ENCODE results near the gene C1orf159. TPM values are rescaled to one million over a fixed set of nuclear protein-coding genes. Genes with fewer than 3 reads are reported as not detected.
A peak's percentile ranks its signal among the peaks of the same experiment; 100 is the strongest.

Gene C1orf159
- polyA plus RNA-seq, 3 donors, result 3.0 to 18.8 (median 3.3) TPM

GRCh38 chr1:1157426-1157913 lies 41.6 kb upstream of the C1orf159 start:
- peak overlapping the region; percentile 74 to 81 for H3K4me3 Mint-ChIP-seq
- H3K4me3 ChIP-seq (replicated peaks in 1 of 3; ENCODE audit: low read depth in 2 of 3, low read length in 3 of 3), result peak overlapping the region; percentile 55 to 89 (median 59)
- H3K27ac ChIP-seq (ENCODE audit: low read depth in 1 of 2, low read length in 2 of 2), result peak overlapping the region; percentile 87 to 97
- 4% methylated on average over 18 of the region's 29 CpGs for WGBS (ENCODE audit: insufficient coverage)
- intact Hi-C loops (cut with micrococcal nuclease), result no loop called here
- no peaks in the 10 kb centered on the region for H3K36me3 Mint-ChIP-seq
- H3K9me3 ChIP-seq (replicated peaks in 1 of 2; ENCODE audit: control insufficient read depth in 1 of 2, insufficient read depth in 1 of 2, low read length in 2 of 2), result peaks cover 10 to 15% of the 10 kb centered on the region in 2 donors
- H3K4me1 ChIP-seq (ENCODE audit: control insufficient read depth in 1 of 2, insufficient read depth in 2 of 2, low read length in 2 of 2), result peaks cover 9 to 17% of the 10 kb centered on the region in 2 donors
- H3K79me2 ChIP-seq (ENCODE audit: insufficient read depth, low read length), result no peaks in the 10 kb centered on the region
- H3K4me2 ChIP-seq (replicated peaks; ENCODE audit: extremely low read depth, low read length, poor library complexity, severe bottlenecking), result peak overlapping the region; percentile 87
- H3K27ac Mint-ChIP-seq, result peak overlapping the region; percentile 76 to 92 (median 87)
- TF ChIP-seq CTCF (IDR thresholded peaks at IDR 0.05), result no peak
- H3K9me3 Mint-ChIP-seq, result peaks cover 13 to 19% (median 15%) of the 10 kb centered on the region in 7 donors
- peak; percentile 66 to 75 (median 73) for DNase-seq
- H2AFZ ChIP-seq (ENCODE audit: insufficient read depth, low read depth, low read length, poor library complexity, severe bottlenecking), result peak overlapping the region; percentile 98
- H3K27me3 Mint-ChIP-seq (ENCODE audit: low read depth in 3 of 3), result peaks cover 2 to 5% (median 5%) of the 10 kb centered on the region in 3 donors
- H3K27me3 ChIP-seq (ENCODE audit: control insufficient read depth in 2 of 2, insufficient read depth in 2 of 2, low read length in 2 of 2), result no peaks in the 10 kb centered on the region
- H4K20me1 ChIP-seq (ENCODE audit: insufficient read depth, low read length), result no peaks in the 10 kb centered on the region
- H3K36me3 ChIP-seq (replicated peaks in 1 of 2; ENCODE audit: control insufficient read depth in 1 of 2, insufficient read depth in 2 of 2, low read length in 2 of 2), result no peaks in the 10 kb centered on the region
- peak overlapping the region; percentile 98 for H3K9ac ChIP-seq (ENCODE audit: insufficient read depth, low read length, poor library complexity, severe bottlenecking)
- peaks cover 7% of the 10 kb centered on the region for H3K4me1 Mint-ChIP-seq

- peaks cover 18 to 22% (median 19%) of the 10 kb centered on the region in 7 donors for H3K9me3 Mint-ChIP-seq
- no peak overlapping the region for H3K9ac ChIP-seq (ENCODE audit: insufficient read depth, low read length, poor library complexity, severe bottlenecking)
- DNase-seq, result no peak
These were observed 41.1 kb upstream of the C1orf159 start for GRCh38 chr1:1157033-1157365.

More at GRCh38 chr1:1157033-1157365, 41.1 kb upstream of the C1orf159 start:
- 91% methylated on average over 3 of the region's 9 CpGs for WGBS (ENCODE audit: insufficient coverage)
- intact Hi-C loops (cut with micrococcal nuclease), result no loop called here
- no peak overlapping the region for H3K4me2 ChIP-seq (replicated peaks; ENCODE audit: extremely low read depth, low read length, poor library complexity, severe bottlenecking)
- H3K4me3 ChIP-seq (replicated peaks in 1 of 3; ENCODE audit: low read depth in 2 of 3, low read length in 3 of 3), result no peak overlapping the region
- H4K20me1 ChIP-seq (ENCODE audit: insufficient read depth, low read length), result no peaks in the 10 kb centered on the region
- Mint-ChIP-seq H3K4me3 (peak overlapping the region in 1 of 2 donors; percentile 51), H3K36me3 (no peaks in the 10 kb centered on the region), H3K4me1 (peaks cover 7% of the 10 kb centered on the region), H3K27ac (no peak overlapping the region), H3K27me3 (ENCODE audit: low read depth in 3 of 3) (peaks cover 2 to 5% (median 3%) of the 10 kb centered on the region in 3 donors)
- H3K36me3 ChIP-seq (replicated peaks in 1 of 2; ENCODE audit: control insufficient read depth in 1 of 2, insufficient read depth in 2 of 2, low read length in 2 of 2), result no peaks in the 10 kb centered on the region
- H2AFZ ChIP-seq (ENCODE audit: insufficient read depth, low read depth, low read length, poor library complexity, severe bottlenecking), result no peak overlapping the region
- no peaks in the 10 kb centered on the region for H3K79me2 ChIP-seq (ENCODE audit: insufficient read depth, low read length)
- peaks cover 9 to 17% of the 10 kb centered on the region in 2 donors for H3K4me1 ChIP-seq (ENCODE audit: control insufficient read depth in 1 of 2, insufficient read depth in 2 of 2, low read length in 2 of 2)
- peaks cover 12 to 20% of the 10 kb centered on the region in 2 donors for H3K9me3 ChIP-seq (replicated peaks in 1 of 2; ENCODE audit: control insufficient read depth in 1 of 2, insufficient read depth in 1 of 2, low read length in 2 of 2)
- no peaks in the 10 kb centered on the region for H3K27me3 ChIP-seq (ENCODE audit: control insufficient read depth in 2 of 2, insufficient read depth in 2 of 2, low read length in 2 of 2)
- no peak for TF ChIP-seq CTCF (IDR thresholded peaks at IDR 0.05)
- no peak overlapping the region for H3K27ac ChIP-seq (ENCODE audit: low read depth in 1 of 2, low read length in 2 of 2)
